ENCODE measurements around the gene WWOX. TPM values are rescaled to one million over a fixed set of nuclear protein-coding genes. Genes with fewer than 3 reads are reported as not detected.

The WWOX gene
- total RNA-seq, 2 experiments from 2014 or later = 15.9 to 18.1 TPM

DNA sequence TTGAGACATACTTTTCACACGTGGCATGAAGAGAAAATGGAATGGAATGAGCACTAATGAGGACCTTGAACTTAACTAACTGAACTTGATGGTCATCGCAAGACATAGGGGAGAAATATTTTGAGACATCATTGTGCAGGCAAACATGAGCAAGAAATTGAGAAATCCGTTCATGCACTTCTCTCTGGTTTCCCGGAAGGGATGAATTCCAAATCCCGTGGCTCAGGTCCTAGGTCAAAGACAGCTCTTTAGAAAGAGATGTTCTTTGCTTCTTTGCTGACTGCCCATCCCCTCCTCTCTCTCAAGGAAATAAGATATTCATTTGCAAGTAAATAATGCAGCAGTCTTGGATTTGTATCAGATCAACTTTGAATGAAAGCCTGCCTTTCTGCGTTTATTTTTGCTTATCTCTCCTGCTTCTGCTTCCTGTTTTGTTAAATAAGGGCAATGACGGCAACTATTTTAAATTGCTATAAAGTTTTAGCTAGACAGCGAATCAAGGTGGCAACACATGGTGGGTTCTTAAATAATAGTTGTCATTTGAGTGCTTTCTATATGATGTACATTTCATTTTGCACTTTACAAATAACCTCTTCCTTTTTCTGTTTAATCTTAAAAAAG, 843.3 kb downstream of the WWOX start:
- CTCF ChIA-PET = no interaction called here

DNA sequence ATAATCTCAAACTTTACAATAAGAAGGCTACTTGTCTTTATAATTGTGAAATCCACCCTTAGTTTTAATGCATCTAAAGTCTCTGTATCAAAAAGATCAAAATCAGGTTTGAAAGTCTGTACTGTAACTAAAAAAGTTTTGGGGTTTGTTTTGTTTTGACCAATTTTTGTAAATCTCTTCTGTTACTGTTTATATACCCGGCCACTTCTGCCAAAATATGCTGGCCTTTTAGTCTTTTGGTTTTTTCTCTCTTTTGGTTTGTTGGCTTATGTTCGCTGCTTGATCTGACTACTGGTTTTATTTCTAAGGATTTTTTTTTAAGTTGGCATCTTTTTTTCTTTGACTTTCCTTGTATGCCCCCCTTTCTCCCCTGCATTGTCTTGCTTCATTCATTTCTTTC, 845.9 kb downstream of the WWOX start:
- CTCF ChIA-PET = no interaction called here
- POLR2A ChIA-PET = no interaction called here

More for the DNA sequence above, 843.3 kb downstream of the WWOX start:
- POLR2A ChIA-PET = no interaction called here

DNA sequence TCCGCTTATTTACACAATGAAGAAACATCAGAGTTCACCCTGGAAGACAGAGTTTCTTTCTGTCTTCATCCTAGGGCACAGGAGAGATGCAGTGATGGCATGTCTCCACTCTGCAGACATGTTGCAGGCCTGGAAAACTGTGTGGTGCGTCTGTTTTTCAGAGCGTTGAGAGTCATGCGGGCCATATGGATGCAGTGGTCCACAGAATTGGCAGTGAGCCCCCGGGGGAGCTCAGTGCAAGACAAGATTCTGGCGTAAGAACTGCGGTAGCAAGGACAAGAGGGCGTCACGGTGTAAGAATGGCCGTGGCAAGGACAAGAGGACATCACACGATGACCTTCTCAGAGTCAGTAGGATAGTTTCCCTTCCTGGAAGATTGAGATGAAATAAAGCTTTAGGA, 847.1 kb downstream of the WWOX start:
- POLR2A ChIA-PET = no interaction called here
- CTCF ChIA-PET = no interaction called here

DNA sequence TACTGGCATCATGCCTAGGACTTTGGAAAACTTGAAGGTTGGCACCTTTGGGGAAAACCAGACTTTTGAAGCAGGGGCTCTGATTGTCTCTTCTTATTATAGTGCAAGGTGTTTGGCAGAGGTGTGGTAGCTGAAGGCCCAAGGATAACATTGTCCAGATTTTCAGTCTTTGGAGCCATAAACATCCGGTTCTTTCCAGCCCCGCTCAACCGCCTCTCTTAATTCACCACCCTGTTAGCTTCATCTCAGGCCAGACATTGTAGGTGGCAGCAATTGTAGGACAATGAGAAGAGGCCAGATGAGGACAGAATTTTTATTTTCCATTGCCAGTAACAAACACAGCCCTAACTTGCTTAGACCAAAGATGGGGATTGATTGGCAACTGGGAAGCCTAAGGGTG, 851.3 kb downstream of the WWOX start:
- ChIA-PET CTCF (interaction anchor here (0.6 kb wide), 1 partner anchor 690 kb away, joined by 3 read pairs; no protein-coding TSS in a partner anchor), POLR2A (interaction anchor here (0.7 kb wide), 1 partner anchor 51 kb away, joined by 3 read pairs; no protein-coding TSS in a partner anchor)

DNA sequence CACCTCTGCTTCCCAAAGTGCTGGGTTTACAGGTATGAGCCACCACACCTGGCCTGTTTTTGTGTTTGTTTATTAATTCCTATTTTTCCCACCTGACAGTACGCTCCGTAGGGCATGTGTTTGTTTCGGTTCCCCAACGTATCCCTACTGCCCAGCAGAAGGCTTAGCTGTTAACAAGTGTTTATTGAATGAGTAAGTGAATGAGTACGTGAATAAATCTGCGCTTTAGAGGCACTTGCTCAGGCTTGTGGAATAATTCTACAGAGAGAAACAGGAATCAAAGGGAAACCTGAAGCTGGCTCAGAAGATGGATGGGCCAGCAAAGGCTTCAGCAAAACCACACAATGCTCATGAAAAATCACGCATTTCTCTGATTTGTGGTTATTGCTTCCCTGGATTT, 853.2 kb downstream of the WWOX start:
- POLR2A ChIA-PET = no interaction called here
- CTCF ChIA-PET = no interaction called here

DNA sequence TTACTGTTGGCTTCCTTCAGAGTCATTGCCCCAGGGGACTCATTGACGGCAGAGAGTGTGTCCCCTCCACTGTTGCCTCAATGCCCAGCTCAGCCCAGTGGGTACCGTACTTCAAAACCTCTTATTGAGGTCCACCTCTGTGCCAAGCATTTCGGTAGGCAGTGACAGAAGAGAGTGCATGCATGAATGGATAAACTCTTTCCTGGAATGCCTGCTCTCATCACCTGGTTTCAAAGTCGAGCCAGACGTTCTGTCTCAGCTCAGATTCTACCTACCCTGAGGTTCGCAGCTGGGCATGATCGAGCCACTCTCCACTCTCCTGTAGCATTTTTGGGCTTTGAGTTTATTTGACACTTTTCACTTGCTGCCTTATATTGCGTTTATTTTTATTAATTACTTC, 854.1 kb downstream of the WWOX start:
- CTCF ChIA-PET = no interaction called here
- POLR2A ChIA-PET = no interaction called here

DNA sequence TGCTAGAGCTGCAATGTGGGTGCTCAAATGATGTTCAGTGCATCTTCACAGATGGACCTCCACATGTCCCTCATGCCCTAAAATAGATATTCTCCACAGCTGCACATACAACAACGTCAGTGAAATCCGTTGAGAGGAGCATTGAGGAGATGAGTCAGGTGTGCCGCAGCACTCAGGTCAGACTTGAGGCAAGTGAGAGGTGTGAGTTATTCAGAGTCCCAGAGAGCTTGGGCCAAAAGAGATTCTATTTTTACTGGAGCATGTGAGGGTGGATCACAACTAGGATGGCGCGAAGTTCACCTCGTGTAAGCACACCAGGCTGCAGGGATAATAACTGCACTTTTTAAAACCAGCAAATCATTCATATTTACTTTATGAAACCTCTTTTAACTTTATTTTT, 855.8 kb downstream of the WWOX start:
- ChIA-PET POLR2A (no interaction called here), CTCF (no interaction called here)

DNA sequence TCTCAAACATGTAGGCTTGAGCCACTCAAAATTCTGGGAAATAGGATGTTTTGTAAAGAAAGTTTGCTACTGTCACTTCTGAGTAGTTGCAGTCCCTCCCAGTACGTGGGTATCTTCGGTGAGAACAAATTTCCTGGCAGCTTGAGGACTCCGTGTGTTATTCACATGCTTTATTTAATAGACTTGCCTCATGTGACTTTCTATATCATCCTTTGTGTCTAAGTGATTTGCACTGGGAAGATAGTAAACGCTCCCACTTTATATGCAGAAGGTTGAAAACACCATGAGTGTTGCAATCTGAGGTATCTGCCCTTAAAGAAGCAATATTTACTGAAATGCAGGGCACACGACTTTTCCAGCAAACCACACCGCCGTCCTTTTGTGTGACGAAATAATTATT, 857.4 kb downstream of the WWOX start:
- CTCF ChIA-PET = no interaction called here
- POLR2A ChIA-PET = interaction anchor here (0.5 kb wide), 1 partner anchor 179 kb away, joined by 5 read pairs; no protein-coding TSS in a partner anchor

DNA sequence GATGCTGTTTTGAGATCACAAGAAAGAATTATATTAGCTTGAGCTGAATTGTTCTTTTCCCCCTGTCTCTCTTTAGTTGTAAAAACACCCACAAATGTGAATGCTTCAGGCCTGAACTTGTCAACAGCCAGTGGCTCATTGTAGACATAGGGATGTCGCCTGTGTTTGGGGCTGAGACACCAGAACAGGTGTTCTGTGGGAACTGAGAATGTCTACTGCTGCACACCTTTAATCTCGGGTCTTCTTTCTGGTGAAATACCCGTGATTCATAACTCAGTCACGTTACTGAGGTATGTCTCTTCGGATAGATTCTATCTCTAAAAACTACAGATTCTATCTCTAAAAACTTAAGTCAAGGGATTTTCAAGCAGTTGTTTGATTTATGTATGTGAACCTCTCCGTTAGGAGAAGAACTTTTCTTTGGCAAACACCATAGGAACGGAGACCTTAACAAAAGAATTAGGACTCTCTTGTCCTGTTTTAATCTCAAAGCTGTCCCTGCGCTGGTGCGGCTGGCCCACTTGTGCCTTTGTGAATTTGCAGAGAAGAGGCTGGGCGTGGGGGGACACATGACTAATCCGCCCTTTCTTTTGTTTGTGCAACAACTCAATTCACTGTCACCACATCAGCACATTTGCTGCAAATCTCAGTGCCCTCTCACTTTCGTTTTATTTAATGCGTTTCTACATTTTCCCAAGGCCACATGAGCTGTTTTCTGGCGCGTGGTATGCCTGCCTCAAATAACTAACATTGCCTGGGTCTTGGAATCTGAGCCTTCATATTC, 858.1 kb downstream of the WWOX start:
- ChIA-PET CTCF (no interaction called here), POLR2A (no interaction called here)

DNA sequence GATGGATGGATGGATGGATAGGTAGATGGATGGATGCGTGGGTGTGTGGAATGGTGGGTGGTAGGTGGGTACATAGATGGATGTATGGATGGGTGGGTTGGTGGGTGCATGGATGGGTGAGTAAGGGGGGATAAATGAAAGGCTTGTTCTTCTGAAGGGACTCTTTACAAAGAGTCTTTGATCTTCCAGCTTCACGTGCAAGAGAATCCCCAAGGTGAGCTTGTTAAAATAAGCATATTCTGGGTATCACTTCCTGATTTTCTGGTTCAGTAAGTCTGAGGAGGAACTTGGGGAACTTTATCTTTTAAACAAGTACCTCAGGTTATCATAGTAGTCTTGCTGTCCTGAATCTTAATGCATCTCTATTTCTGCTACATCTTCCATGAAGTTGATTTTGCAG, 862.0 kb downstream of the WWOX start:
- ChIA-PET POLR2A (interaction anchor here (0.6 to 1.4 kb wide), 4 partner anchors 183 to 637 kb away, joined by 3 to 19 read pairs (median 4); no protein-coding TSS in a partner anchor), CTCF (interaction anchor here (1.2 to 1.3 kb wide), 2 partner anchors 55 to 69 kb away, joined by 3 read pairs; no protein-coding TSS in a partner anchor)

DNA sequence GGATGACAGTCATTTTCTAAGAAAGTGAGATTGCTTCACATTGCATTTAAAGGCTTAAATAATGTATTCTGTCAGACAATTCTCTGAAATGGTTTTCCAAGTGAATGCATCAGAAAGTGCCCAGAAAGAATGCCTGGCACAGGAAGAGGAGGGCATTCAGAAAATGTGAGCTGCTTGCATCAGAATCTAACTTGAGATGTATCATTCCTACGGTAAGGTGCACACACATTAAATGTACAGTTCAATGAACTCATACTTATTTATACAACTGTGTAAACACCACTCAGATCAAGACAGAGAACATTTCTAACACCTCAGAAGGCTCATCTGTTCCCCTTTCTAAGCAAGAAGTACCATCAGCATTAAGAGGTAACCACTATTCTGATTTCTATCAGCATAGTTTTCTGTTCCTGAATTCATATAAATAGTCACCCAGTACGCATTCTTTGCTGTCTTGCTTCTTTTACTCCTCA, 863.0 kb downstream of the WWOX start:
- ChIA-PET POLR2A (interaction anchor here (0.6 to 1.4 kb wide), 6 partner anchors 69 to 636 kb away, joined by 3 to 19 read pairs (median 3); no protein-coding TSS in a partner anchor), CTCF (interaction anchor here (1.2 kb wide), 2 partner anchors 70 to 354 kb away, joined by 3 to 4 read pairs; no protein-coding TSS in a partner anchor)

DNA sequence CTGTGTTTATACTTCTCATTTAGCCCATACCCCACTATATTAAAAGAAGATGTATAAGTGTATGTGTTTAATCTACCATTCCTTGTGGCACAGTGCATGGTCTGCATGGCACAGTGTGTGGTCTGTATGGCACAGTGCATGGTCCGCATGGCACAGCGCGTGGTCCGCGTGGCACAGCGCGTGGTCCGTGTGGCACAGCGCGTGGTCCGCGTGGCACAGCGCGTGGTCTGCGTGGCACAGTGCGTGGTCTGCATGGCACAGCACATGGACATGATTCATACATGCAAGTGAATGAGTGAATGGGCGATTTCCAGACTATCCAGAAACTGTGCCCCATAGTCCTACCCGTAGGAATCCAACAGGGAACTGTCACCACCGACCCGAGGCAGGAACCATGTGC, 868.5 kb downstream of the WWOX start:
- POLR2A ChIA-PET = no interaction called here
- CTCF ChIA-PET = no interaction called here

DNA sequence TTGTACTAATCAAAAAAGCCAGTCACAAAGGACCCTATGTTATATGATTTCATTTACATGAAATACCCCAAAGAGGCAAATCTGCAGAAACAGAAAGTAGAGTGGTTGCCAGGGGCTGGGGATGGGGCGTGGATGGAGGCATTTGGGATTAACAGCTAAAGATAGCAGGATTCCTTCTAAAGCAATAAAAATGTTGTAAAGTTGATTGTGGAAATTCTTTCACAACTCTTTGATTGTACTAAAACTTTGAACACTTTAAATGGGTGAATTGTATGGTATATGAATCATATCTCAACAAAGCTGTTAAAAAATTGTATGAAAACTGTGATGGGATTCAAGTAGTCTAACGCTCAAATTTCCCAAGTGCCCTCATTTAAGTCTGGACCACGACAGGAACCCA, 870.3 kb downstream of the WWOX start:
- CTCF ChIA-PET = no interaction called here
- POLR2A ChIA-PET = no interaction called here

DNA sequence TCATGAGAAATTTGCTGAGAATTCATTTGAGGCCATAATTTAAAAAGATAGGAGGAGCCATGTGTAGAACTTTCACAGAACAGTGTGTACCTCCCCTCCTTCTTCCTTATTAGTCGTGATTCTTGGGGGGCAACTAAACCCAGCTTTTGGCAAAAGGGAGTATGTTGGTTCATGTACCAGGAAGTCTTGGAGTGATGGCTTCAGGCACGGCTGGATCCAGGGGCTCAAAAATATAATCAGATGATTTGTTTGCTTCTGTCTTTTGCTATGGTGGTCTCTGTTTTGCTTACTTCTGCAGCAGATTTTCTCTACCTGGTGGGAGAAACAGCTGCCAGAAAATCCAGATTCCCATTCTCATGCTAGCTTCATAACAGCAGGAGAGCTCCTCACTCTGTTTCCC, 871.2 kb downstream of the WWOX start:
- CTCF ChIA-PET = no interaction called here
- POLR2A ChIA-PET = no interaction called here

DNA sequence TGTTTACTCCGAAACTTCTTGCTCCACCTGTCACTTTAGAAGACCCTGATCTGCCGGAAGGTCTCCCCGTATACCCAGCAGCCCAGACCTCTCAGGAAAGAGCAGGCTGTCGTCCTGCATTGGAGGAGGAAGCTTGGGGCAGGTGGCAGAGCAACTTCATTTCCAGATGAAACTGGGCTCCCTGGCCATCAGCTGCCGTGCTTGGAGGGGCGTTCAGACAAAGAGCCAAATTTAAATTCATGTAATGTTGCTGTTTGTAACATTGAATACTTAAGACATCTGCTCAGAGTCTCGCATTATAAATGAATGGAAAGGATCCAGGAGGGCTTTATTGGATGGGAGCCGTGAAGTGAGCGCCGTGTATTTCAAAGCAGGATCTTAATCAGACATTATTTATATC, 872.6 kb downstream of the WWOX start:
- ChIA-PET POLR2A (no interaction called here), CTCF (no interaction called here)

DNA sequence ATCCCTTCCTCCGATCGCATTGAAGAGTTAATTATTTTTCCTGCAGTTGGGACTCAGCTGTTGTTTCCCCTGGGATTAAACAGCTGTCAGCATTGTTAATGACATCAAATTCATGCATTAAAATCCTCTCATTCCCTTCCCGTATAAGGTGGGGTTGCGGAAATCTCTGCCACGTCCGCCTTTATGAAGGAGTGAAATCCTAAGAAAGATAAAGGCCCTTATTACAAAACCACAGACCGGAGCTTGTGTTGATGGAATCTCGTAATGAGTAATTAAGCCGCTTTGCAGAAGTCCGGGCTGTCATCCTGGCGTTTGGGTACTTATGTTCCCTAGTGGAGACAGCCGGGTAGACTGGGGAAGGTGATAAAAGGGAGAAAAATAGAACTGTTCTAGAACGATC, 873.5 kb downstream of the WWOX start:
- CTCF ChIA-PET = no interaction called here
- POLR2A ChIA-PET = interaction anchor here (0.6 kb wide), 2 partner anchors 228 to 267 kb away, joined by 3 to 11 read pairs; no protein-coding TSS in a partner anchor

DNA sequence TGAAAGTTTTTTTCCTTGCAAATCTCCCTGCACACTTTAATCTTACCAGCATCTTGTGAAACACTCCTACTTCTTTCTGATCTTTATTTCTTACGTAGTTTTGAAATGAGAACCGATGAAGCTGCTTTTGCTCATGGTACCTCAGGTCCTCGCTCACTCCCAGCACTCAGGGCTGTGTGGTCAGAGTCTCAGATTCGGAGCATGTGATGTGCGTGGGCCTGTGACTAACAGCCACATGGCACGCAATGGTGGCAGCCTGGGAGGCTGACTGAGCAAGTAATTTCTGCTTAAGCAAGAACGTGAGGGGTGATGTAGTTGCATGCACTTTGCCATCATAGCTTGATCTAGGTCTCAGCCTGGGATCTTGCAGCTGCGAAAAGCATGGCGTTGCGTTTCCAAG, 876.8 kb downstream of the WWOX start:
- ChIA-PET CTCF (no interaction called here), POLR2A (no interaction called here)

DNA sequence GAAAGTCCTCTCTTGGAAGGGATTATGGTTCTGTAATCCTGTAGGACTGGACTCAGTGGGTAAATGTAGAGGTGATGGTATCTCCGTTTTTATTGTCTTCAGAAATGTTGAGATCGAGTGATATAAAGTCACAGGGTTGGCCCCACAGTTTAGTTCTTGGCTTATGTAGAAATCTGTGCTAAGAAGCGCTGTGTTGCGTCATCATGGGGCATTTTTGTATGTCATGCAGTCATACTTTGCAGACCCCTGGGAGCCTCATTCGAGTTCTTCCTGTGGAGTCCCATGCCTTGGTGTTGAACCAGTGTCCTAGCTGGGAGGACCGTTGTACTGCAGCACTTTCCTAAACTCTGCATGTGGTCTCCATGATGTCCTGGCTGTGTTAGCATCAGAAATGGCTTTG, 881.4 kb downstream of the WWOX start:
- POLR2A ChIA-PET = no interaction called here

DNA sequence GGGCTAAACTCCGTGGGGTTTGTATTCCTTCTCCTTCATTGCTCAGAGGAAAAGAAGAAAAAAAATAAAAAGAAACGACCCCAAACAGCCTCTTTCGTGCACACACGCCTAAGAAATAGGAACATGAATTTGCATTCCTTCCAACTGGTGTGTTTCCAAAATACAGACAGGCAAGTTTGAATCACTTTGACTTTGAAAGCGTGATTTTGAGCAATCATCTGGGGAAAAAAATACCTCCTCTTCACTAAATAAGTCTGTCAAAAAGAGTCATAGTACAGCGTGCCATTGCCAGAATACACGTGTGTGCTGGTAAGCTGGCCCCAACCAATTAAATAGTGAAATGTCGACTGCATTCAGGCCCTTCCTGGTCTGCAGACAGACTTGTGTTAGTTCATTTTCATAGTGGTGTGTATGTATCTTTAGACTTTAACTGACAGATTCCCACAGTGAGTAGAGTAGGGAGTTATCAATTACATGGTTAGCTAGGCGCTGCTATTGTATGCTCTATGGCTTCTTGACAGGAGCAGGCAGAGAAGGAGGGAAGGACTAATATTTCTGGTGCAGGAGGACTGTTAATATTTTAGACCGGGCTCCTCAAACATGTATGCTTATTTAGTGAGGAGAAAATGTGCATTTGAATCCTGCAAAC, 882.8 kb downstream of the WWOX start:
- ChIA-PET POLR2A (no interaction called here), CTCF (interaction anchor here (0.6 kb wide), 1 partner anchor 107 kb away, joined by 3 read pairs; no protein-coding TSS in a partner anchor)

More for the DNA sequence above, 881.4 kb downstream of the WWOX start:
- CTCF ChIA-PET = no interaction called here

DNA sequence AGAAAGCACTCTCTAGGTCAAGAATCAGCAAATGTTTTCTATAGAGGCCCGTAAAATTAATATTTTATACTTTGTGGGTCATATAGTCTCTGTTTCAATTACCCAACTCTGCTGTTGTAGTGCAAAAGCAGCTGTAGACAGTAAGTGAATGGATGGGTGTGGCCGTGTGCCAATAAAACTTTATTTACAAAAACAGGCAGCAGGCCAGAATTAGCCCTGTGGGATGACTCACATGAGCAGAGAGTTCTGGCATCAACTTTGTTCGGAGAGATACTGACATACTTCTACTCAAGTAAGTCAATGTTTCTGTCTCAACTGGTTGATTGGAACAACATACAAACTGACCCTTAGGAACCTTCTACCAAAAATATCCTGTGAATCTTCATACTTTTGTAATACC, 884.9 kb downstream of the WWOX start:
- POLR2A ChIA-PET = no interaction called here
- CTCF ChIA-PET = no interaction called here
